Measurements from ENCODE around the gene IL33. TPM values are rescaled to one million over a fixed set of nuclear protein-coding genes. Genes with fewer than 3 reads are reported as not detected.

IL33 gene
- total and polyA plus RNA-seq, 2 donors (not counting 1 experiment from before 2014, with no cell fraction given), result not detected

- Histone ChIP-seq H3K4me1 (ENCODE audit: control insufficient read depth in 2 of 2, insufficient read depth in 2 of 2, low read length in 2 of 2) (no peaks in the 10 kb centered on the region), H3K27me3 (replicated peaks in 1 of 4; ENCODE audit: control extremely low read depth in 1 of 4, control insufficient read depth in 3 of 4, insufficient read depth in 4 of 4, low read length in 3 of 4) (peaks cover 0 to 16% (median 5%) of the 10 kb centered on the region in 4 experiments), H2AFZ (ENCODE audit: insufficient read depth, low read depth, low read length, poor library complexity, severe bottlenecking) (no peak overlapping the region), H3K79me2 (ENCODE audit: control insufficient read depth, insufficient read depth, low read length) (no peaks in the 10 kb centered on the region), H4K20me1 (ENCODE audit: control insufficient read depth, insufficient read depth, low read length, poor library complexity, severe bottlenecking) (no peaks in the 10 kb centered on the region), H3K9ac (ENCODE audit: low read length) (no peak overlapping the region), H3K4me3 (ENCODE audit: control extremely low read depth in 1 of 5, extremely low read depth in 1 of 5, insufficient read depth in 1 of 5, low read depth in 2 of 5, low read length in 4 of 5) (no peak overlapping the region), H3K4me2 (replicated peaks; ENCODE audit: low read depth, low read length, poor library complexity, severe bottlenecking) (no peak overlapping the region), H3K36me3 (replicated peaks in 1 of 2; ENCODE audit: control extremely low read depth in 1 of 2, control insufficient read depth in 1 of 2, extremely low read depth in 1 of 2, insufficient read depth in 2 of 2, low read length in 1 of 2) (no peaks in the 10 kb centered on the region), H3K9me3 (ENCODE audit: control extremely low read depth in 1 of 3, control insufficient read depth in 2 of 3, insufficient read depth in 1 of 3, low read length in 2 of 3) (no peaks in the 10 kb centered on the region), H3K27ac (ENCODE audit: low read length in 2 of 2) (no peak overlapping the region)
- no peaks in the 10 kb centered on the region for H3K4me1 Mint-ChIP-seq
- TF ChIP-seq CTCF (IDR thresholded peaks at IDR 0.05), result no peak
- TF ChIP-seq EZH2 (IDR thresholded peaks at IDR 0.05; ENCODE audit: borderline replicate concordance, insufficient read depth, low read depth, low read length, poor library complexity, severe bottlenecking), result no peak
- intact Hi-C loops (cut with micrococcal nuclease), result no loop called here
- H3K4me3 Mint-ChIP-seq, result no peak overlapping the region
- ChIA-PET CTCF (no interaction called here), POLR2A (no interaction called here)
- peaks cover 13% of the 10 kb centered on the region for H3K27me3 Mint-ChIP-seq
- H3K27ac Mint-ChIP-seq, result no peak overlapping the region
- H3K9me3 Mint-ChIP-seq (ENCODE audit: insufficient read depth), result no peaks in the 10 kb centered on the region
- ATAC-seq (ENCODE audit: low read depth) (no peak), DNase-seq (no peak)
- no CpG with 5 or more reads among the region's 2 CpGs for WGBS (ENCODE audit: insufficient coverage)
Measured at GRCh38 chr9:6230037-6230780, 14.6 kb downstream of the IL33 start.

GRCh38 chr9:6232336-6232945 is 16.8 kb downstream of the IL33 start:
- Mint-ChIP-seq H3K27ac (no peak overlapping the region), H3K27me3 (peaks cover 3% of the 10 kb centered on the region), H3K4me3 (no peak overlapping the region), H3K4me1 (no peaks in the 10 kb centered on the region), H3K9me3 (ENCODE audit: insufficient read depth) (no peaks in the 10 kb centered on the region)
- ChIA-PET CTCF (no interaction called here), POLR2A (no interaction called here)
- Histone ChIP-seq H2AFZ (ENCODE audit: insufficient read depth, low read depth, low read length, poor library complexity, severe bottlenecking) (no peak overlapping the region), H3K4me2 (replicated peaks; ENCODE audit: low read depth, low read length, poor library complexity, severe bottlenecking) (no peak overlapping the region), H3K27me3 (replicated peaks in 1 of 4; ENCODE audit: control extremely low read depth in 1 of 4, control insufficient read depth in 3 of 4, insufficient read depth in 4 of 4, low read length in 3 of 4) (peaks cover 0 to 16% (median 5%) of the 10 kb centered on the region in 4 experiments), H3K27ac (ENCODE audit: low read length in 2 of 2) (no peak overlapping the region), H3K9me3 (ENCODE audit: control extremely low read depth in 1 of 3, control insufficient read depth in 2 of 3, insufficient read depth in 1 of 3, low read length in 2 of 3) (no peaks in the 10 kb centered on the region), H3K9ac (ENCODE audit: low read length) (no peak overlapping the region), H3K36me3 (replicated peaks in 1 of 2; ENCODE audit: control extremely low read depth in 1 of 2, control insufficient read depth in 1 of 2, extremely low read depth in 1 of 2, insufficient read depth in 2 of 2, low read length in 1 of 2) (no peaks in the 10 kb centered on the region), H4K20me1 (ENCODE audit: control insufficient read depth, insufficient read depth, low read length, poor library complexity, severe bottlenecking) (no peaks in the 10 kb centered on the region), H3K79me2 (ENCODE audit: control insufficient read depth, insufficient read depth, low read length) (no peaks in the 10 kb centered on the region), H3K4me3 (ENCODE audit: control extremely low read depth in 1 of 5, extremely low read depth in 1 of 5, insufficient read depth in 1 of 5, low read depth in 2 of 5, low read length in 4 of 5) (no peak overlapping the region), H3K4me1 (ENCODE audit: control insufficient read depth in 2 of 2, insufficient read depth in 2 of 2, low read length in 2 of 2) (no peaks in the 10 kb centered on the region)
- no peak for ATAC-seq (ENCODE audit: low read depth)
- intact Hi-C loops (cut with micrococcal nuclease), result no loop called here
- no peak for DNase-seq
- no peak for TF ChIP-seq CTCF (IDR thresholded peaks at IDR 0.05)
- TF ChIP-seq EZH2 (IDR thresholded peaks at IDR 0.05; ENCODE audit: borderline replicate concordance, insufficient read depth, low read depth, low read length, poor library complexity, severe bottlenecking), result no peak

All from B cell (primary cell).